Measurements from ENCODE around the gene KCTD10.
"Not testable (repeated sequence)": the region's sequence is repeated elsewhere in the genome, so short reads cannot be mapped to it uniquely, and the experiment has no call there.

The KCTD10 gene

DNA sequence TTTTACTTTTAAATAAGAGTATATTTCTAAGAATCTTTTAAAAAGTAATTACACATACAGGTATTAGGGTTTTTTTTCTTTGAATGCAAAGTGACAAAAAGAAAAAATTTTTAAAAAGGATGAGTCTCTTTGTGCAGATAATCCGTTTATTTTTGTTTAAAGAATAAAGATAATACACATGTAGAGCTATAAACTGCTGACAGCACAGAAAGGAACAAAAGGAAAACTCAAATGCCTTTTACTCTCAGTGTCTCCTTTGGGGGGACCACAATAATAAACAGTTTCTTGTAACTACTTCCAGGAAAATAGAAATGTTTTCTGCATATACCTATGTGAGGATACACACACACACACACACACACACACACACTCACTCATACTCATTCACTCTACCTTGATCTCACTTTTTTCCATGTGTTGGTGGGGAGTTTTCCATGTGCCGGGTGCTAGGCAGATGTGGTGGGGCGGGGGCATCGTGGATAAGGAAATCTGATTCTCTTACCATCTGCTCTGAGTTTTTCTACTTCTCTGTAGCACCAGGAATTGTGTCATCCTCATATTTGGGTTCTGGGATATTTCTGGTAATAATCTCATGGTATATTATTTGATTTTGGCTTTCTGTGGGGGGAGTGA is 58.1 kb downstream of the KCTD10 start:
- DNase-seq (ENCODE audit: low spot score) = no peak

DNA sequence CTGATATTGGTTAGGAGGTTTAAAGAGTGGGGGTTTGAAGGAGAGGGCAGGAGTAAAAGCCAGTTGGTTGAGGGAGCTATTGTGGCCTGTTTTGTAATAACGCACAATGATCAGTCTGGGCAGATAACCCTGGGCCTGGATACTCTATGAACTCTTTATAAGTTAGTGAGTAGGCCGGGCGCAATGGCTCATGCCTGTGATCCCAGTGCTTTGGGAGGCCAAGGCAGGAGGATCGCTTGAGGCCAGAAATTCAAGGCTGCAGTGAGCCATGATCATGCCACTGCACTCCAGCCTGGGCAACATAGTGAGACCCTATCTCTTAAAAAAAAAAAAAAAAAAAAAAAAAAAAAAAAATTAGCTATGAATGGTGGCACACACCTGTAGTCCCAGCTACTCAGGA is 71.0 kb downstream of the KCTD10 start:
- DNase-seq (ENCODE audit: low spot score) = not testable (repeated sequence)

DNA sequence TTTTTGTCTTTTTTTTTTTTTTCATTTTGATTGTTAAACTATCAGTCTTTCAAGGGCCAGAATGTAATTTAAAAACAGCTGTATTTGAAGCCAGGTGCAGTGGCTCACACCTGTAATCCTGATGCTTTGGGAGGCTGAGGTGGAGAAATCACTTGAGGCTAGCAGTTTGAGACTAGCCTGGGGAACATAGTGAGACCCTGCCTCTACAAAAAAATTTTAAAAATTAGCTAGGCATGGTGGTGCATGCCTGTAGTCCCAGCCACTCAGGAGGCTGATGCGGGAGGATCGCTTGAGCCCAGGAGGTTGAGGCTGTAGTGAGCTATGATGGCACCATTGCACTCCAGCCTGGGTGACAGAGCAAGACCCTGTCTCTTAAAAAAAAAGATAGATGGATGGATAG is 72.3 kb downstream of the KCTD10 start:
- not testable (repeated sequence) for DNase-seq (ENCODE audit: low spot score)
